ENCODE data around the gene RBL1. TPM values are rescaled to one million over a fixed set of nuclear protein-coding genes. Genes with fewer than 3 reads are reported as not detected.

The RBL1 gene
- total and polyA plus RNA-seq, 8 donors: 9.8 to 15.4 (median 12.7) TPM

DNA sequence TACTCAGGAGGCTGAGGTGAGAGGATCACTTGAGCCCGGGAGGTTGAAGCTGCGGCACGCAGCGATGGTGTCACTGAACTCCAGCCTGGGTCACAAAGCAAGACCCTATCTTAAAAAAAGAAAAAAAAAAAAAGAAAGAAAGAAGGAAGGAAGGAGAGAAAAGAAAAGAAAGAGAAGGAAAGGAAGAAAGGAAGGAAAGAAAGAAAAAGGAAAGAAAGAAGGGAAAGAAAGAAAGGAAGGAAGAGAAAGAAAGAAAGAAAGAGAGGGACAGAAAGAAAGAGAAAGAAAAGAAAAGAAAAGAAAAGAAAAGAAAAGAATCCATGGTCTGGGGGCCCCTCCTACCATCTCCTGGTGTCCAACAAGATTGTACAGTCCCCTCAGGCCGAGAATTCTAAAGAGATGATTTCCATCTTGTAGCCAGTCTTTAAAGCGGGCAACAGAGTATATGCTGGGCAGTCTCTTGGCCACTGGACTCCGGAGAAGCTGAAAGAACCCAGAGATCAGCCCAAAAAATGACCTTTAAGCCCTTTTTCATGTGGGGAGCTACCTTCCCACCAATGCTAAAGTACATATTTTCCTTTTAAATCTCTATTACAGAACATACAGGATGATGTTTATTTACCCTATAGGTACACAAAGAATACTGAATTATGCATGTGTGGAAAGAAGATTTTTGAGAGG lies 23.7 kb upstream of the RBL1 start:
- TF ChIP-seq, protein P1, sequence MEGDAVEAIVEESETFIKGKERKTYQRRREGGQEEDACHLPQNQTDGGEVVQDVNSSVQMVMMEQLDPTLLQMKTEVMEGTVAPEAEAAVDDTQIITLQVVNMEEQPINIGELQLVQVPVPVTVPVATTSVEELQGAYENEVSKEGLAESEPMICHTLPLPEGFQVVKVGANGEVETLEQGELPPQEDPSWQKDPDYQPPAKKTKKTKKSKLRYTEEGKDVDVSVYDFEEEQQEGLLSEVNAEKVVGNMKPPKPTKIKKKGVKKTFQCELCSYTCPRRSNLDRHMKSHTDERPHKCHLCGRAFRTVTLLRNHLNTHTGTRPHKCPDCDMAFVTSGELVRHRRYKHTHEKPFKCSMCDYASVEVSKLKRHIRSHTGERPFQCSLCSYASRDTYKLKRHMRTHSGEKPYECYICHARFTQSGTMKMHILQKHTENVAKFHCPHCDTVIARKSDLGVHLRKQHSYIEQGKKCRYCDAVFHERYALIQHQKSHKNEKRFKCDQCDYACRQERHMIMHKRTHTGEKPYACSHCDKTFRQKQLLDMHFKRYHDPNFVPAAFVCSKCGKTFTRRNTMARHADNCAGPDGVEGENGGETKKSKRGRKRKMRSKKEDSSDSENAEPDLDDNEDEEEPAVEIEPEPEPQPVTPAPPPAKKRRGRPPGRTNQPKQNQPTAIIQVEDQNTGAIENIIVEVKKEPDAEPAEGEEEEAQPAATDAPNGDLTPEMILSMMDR (IDR thresholded peaks at IDR 0.05): no peak
- intact Hi-C loops (cut with DNase I): no loop called here
- H3K9me3 ChIP-seq: no peaks in the 10 kb centered on the region
- H3K27ac ChIP-seq: no peak overlapping the region
- H3K36me3 ChIP-seq: no peaks in the 10 kb centered on the region
- no peak overlapping the region for H3K4me3 ChIP-seq
- H3K4me1 ChIP-seq: no peaks in the 10 kb centered on the region
- H3K27me3 ChIP-seq: no peaks in the 10 kb centered on the region
- DNase-seq: no peak
- ATAC-seq: no peak

GRCh38 chr20:37114012-37114411 lies 18.2 kb upstream of the RBL1 start:
- Histone ChIP-seq H3K4me3 (no peak overlapping the region), H3K27ac (no peak overlapping the region), H3K27me3 (no peaks in the 10 kb centered on the region), H3K36me3 (no peaks in the 10 kb centered on the region), H3K9me3 (no peaks in the 10 kb centered on the region), H3K4me1 (no peaks in the 10 kb centered on the region)
- TF ChIP-seq, protein P1 (IDR thresholded peaks at IDR 0.05): no peak
- intact Hi-C loops (cut with DNase I): no loop called here
- DNase-seq: no peak
- ATAC-seq: no peak

DNA sequence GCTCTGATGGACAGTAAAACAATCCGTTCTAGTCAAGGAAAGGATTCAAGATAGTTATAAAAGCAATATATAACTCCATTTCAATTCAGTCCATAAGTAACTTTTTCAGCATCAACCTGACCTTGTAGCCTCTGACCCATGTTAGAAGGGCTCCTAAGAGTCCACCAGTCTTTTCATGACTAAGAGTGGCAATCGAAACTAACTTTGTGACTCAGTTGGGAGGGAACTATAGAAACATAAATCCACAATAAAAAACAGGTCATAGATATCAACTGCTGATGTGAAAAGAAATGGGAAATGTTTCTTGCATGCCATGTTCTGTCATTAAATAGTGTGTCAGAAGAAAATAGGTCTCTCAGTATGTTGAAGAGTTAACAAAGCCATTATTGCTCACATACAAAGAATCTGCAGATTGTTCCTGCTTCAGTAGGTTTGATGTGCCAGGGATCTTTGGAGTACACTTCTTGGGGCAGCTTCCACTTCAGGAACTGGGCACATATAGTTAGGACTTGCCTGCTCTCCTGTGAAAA lies 16.2 kb upstream of the RBL1 start:
- intact Hi-C loops (cut with DNase I): no loop called here
- TF ChIP-seq, protein P1 (IDR thresholded peaks at IDR 0.05): no peak
- no peak for ATAC-seq

DNA sequence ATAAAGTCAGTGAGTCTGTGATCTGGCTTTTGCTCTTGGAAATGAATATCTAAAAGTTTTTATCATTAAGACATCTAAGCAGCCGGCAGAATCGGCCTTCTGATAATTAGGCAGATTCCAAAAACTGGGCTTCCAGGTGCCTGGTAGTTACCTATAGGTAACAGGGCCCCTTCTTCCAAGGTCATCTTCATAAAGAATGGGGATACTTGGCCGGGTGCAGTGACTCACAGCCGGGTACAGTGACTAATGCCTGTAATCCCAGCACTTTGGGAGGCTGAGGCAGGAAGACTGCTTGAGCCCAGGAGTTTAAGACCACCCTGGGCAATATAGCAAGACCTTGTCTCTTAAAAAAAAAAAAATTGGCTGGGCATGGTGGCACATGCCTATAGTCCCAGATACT lies 12.9 kb upstream of the RBL1 start:
- ATAC-seq: no peak
- Histone ChIP-seq H3K36me3 (no peaks in the 10 kb centered on the region), H3K27ac (no peak overlapping the region), H3K4me1 (no peaks in the 10 kb centered on the region), H3K27me3 (no peaks in the 10 kb centered on the region), H3K9me3 (no peaks in the 10 kb centered on the region), H3K4me3 (no peak overlapping the region)
- TF ChIP-seq, protein P1 (IDR thresholded peaks at IDR 0.05): no peak
- no peak for DNase-seq
- intact Hi-C loops (cut with DNase I): no loop called here

More for the DNA sequence above, 16.2 kb upstream of the RBL1 start:
- Histone ChIP-seq H3K27ac (no peak overlapping the region), H3K27me3 (no peaks in the 10 kb centered on the region), H3K9me3 (no peaks in the 10 kb centered on the region), H3K4me1 (no peaks in the 10 kb centered on the region), H3K4me3 (no peak overlapping the region), H3K36me3 (no peaks in the 10 kb centered on the region)
- DNase-seq: no peak

DNA sequence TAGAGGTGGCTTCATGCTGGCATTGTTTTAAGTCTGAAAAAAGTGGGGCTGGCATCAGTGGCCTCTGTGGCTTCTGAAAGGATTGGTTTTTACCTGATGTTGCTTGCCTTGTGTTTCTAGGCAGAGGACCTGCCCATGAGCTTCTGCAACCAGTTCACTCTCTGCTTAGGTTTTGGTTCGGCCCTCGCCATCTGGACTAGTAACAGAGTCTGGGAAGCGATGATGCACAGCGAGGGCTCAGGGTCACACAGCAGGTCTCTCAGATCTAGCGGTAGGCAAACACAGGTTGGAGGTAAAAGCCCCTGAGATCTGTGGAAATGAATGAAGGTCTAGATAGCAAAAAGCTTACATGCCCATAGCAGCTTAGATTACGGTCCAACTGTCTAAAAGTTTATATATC lies 6.8 kb upstream of the RBL1 start:
- ATAC-seq (no peak), DNase-seq (no peak)
- Histone ChIP-seq H3K36me3 (no peaks in the 10 kb centered on the region), H3K4me1 (no peaks in the 10 kb centered on the region), H3K27ac (no peak overlapping the region), H3K9me3 (no peaks in the 10 kb centered on the region), H3K27me3 (no peaks in the 10 kb centered on the region), H3K4me3 (no peak overlapping the region)
- intact Hi-C loops (cut with DNase I): no loop called here
- TF ChIP-seq, protein P1 (IDR thresholded peaks at IDR 0.05): no peak

Data from left lung (tissue), 10 donors.